Measurements from ENCODE around the gene HACD1. TPM values are rescaled to one million over a fixed set of nuclear protein-coding genes. Genes with fewer than 3 reads are reported as not detected.

The HACD1 gene
- total and polyA plus RNA-seq, 2 donors (not counting 3 experiments of a cell fraction or from before 2014, with no cell fraction given), result 17.4 to 25.2 TPM

GRCh38 chr10:17645621-17646345 lies 28.6 kb upstream of the HACD1 start:
- Histone ChIP-seq H2AFZ (ENCODE audit: low read depth, low read length) (no peak overlapping the region), H3K36me3 (ENCODE audit: control insufficient read depth in 2 of 2, extremely low read depth in 1 of 2, insufficient read depth in 2 of 2, low read length in 2 of 2) (no peaks in the 10 kb centered on the region), H3K4me2 (ENCODE audit: insufficient read depth, low read length) (peak overlapping the region; percentile 91), H3K27ac (ENCODE audit: insufficient read depth, low read depth, low read length) (no peak overlapping the region), H3K9me1 (replicated peaks; ENCODE audit: control insufficient read depth, extremely low read depth, insufficient read depth, low read length) (no peaks in the 10 kb centered on the region), H3K4me3 (replicated peaks in 1 of 3; ENCODE audit: insufficient read depth in 1 of 3, low read depth in 1 of 3, low read length in 3 of 3) (peak overlapping the region in 1 of 3 experiments; percentile 84), H3K4me1 (ENCODE audit: control insufficient read depth, extremely low read depth, insufficient read depth, low read length) (peaks cover 21% of the 10 kb centered on the region), H3K79me2 (ENCODE audit: control insufficient read depth, insufficient read depth, low read length) (peaks cover 67% of the 10 kb centered on the region), H3K9me3 (replicated peaks; ENCODE audit: control insufficient read depth, insufficient read depth, low read length) (no peaks in the 10 kb centered on the region), H3K27me3 (ENCODE audit: control insufficient read depth in 2 of 2, insufficient read depth in 2 of 2, low read length in 2 of 2) (no peaks in the 10 kb centered on the region), H3K9ac (replicated peaks; ENCODE audit: extremely low read depth, insufficient read depth, low read length) (no peak overlapping the region), H4K20me1 (replicated peaks; ENCODE audit: control insufficient read depth, extremely low read depth, insufficient read depth, low read length) (no peaks in the 10 kb centered on the region)
- FAIRE-seq (no peak), DNase-seq (ENCODE audit: low read depth, low spot score) (peak; percentile 32)
- CTCF ChIA-PET, result interaction anchor here (1.4 to 1.7 kb wide), 3 partner anchors 10 to 12 kb away, joined by 4 to 5 read pairs (median 4); no protein-coding TSS in a partner anchor
- no peak for TF ChIP-seq JUN (IDR thresholded peaks at IDR 0.05; ENCODE audit: borderline replicate concordance, insufficient read depth, insufficient read length, low read depth)
- TF ChIP-seq CTCF (IDR thresholded peaks at IDR 0.05; ENCODE audit: extremely low read depth in 1 of 2, insufficient read depth in 1 of 2, low read depth in 1 of 2, low read length in 2 of 2), result no peak
- no peak for TF ChIP-seq GATA2 (IDR thresholded peaks at IDR 0.05; ENCODE audit: insufficient read depth, insufficient read length, low read depth, low read length)
- TF ChIP-seq POLR2A (IDR thresholded peaks at IDR 0.05; ENCODE audit: low read depth, low read length), result no peak
- TF ChIP-seq POLR2AphosphoS5 (IDR thresholded peaks at IDR 0.05; ENCODE audit: insufficient read depth, low read depth, low read length), result no peak
- TF ChIP-seq FOS (IDR thresholded peaks at IDR 0.05; ENCODE audit: borderline replicate concordance, insufficient read depth, low read length), result peak; percentile 13
- intact Hi-C loops (cut with micrococcal nuclease), result no loop called here
- dilution Hi-C loops (cut with MboI; ENCODE audit: extremely low pct_ligation_motif_present, low sequenced_read_pairs), result no loop called here
- POLR2A ChIA-PET, result no interaction called here
- BruUV-seq (replicated peaks), result no TSS peak

Measured in endothelial cell of umbilical vein (primary cell).